RWPE1 (cell line): ENCODE data around the gene KRT32.

Experiments
- CTCF ChIA-PET: fragments of 350-600 bp; sonication (Branson Sonifier 250); formaldehyde crosslinking; extraction: SDS; loops from one replicate; lab custom pipeline; 2021; lab: Yijun Ruan, JAX
- POLR2A ChIA-PET: fragments of 400-600 bp; formaldehyde crosslinking; extraction: SDS; loops from one replicate; lab custom pipeline; 2020; ENCODE audit warnings: antibody characterized with exemption; ENCODE audit not compliant: low non-redundant PET; lab: Yijun Ruan, JAX
- DNase-seq: peaks from one replicate; pipeline ENCODE4 v3.0.0; 2012; ENCODE audit warnings: low spot score
- H3K27ac ChIP-seq: fragments of 450-650 bp; 2 replicates; pipeline ENCODE4 v1.5.1; 2017
- CTCF ChIP-seq: fragments of 450-650 bp; conservative IDR thresholded peaks from 2 replicates; pipeline ENCODE4 v1.5.1; 2017; ENCODE audit warnings: low read depth, mild to moderate bottlenecking

The KRT32 gene

GRCh38 chr17:41415411-41415810 is 51.8 kb downstream of the KRT32 start:
- no peak for DNase-seq
- POLR2A ChIA-PET: no interaction called here
- H3K27ac ChIP-seq: no peak overlapping the region
- TF ChIP-seq CTCF: no peak
- CTCF ChIA-PET: interaction anchor here (0.6 to 0.8 kb wide), 3 partner anchors 38 to 233 kb away, joined by 3 to 4 read pairs (median 3); partner anchors contain the start of gene KRT16

GRCh38 chr17:41413982-41414381 is 53.2 kb downstream of the KRT32 start:
- no peak for TF ChIP-seq CTCF
- ChIA-PET CTCF (interaction anchor here (0.6 to 1.0 kb wide), 2 partner anchors 140 to 610 kb away, joined by 3 read pairs; no protein-coding TSS in a partner anchor), POLR2A (no interaction called here)

GRCh38 chr17:41413353-41413957 is 53.7 kb downstream of the KRT32 start:
- DNase-seq: no peak
- POLR2A ChIA-PET: no interaction called here
- H3K27ac ChIP-seq: no peak overlapping the region
- CTCF ChIA-PET: interaction anchor here (0.6 to 1.0 kb wide), 2 partner anchors 140 to 610 kb away, joined by 3 read pairs; no protein-coding TSS in a partner anchor
- no peak for TF ChIP-seq CTCF

More at GRCh38 chr17:41413982-41414381, 53.2 kb downstream of the KRT32 start:
- no peak for DNase-seq
- H3K27ac ChIP-seq: no peak overlapping the region

GRCh38 chr17:41411072-41411840 is 55.9 kb downstream of the KRT32 start:
- POLR2A ChIA-PET: no interaction called here
- CTCF ChIA-PET: no interaction called here
- no peak for DNase-seq
- no peak overlapping the region for H3K27ac ChIP-seq
- no peak for TF ChIP-seq CTCF
